Thyroid gland (tissue), 4 donors: ENCODE results near the gene ROCK2. TPM values are rescaled to one million over a fixed set of nuclear protein-coding genes. Genes with fewer than 3 reads are reported as not detected.

Experiments
- DNase-seq, 2 donors: peaks; one replicate each; pipeline ENCODE4 v3.0.0-alpha.2; 2019
- H3K27ac ChIP-seq, 3 donors: fragments of 200-600 bp; sonication (generic); 1 replicate in 2 of 3; 2 replicates in 1 of 3; pipeline ENCODE4 v1.5.1; 2016 to 2019; ENCODE audit warnings: mild to moderate bottlenecking in 1 of 3, moderate library complexity in 1 of 3
- H3K27me3 ChIP-seq: fragments of 200-600 bp; sonication (generic); one replicate; pipeline ENCODE4 v1.5.1; 2019
- H3K36me3 ChIP-seq, 2 donors: fragments of 200-600 bp; sonication (generic); one replicate each; pipeline ENCODE4 v1.5.1; 2016 to 2019
- H3K4me1 ChIP-seq, 2 donors: fragments of 200-600 bp; sonication (generic); one replicate each; pipeline ENCODE4 v1.5.1; 2017 to 2019
- H3K4me3 ChIP-seq, 3 donors: fragments of 200-600 bp; sonication (generic); replicated peaks in 1 of 3; 1 replicate in 2 of 3; 2 replicates in 1 of 3; pipeline ENCODE4 v1.5.1; 2016; ENCODE audit warnings: mild to moderate bottlenecking in 1 of 3
- H3K9me3 ChIP-seq: fragments of 200-600 bp; sonication (generic); one replicate; pipeline ENCODE4 v1.5.1; 2017
- POLR2A ChIP-seq, 2 donors: fragments of 450-650 bp; IDR thresholded peaks; one replicate each; pipeline ENCODE4 v1.6.1; 2017; ENCODE audit warnings: antibody characterized with exemption in 2 of 2, mild to moderate bottlenecking in 2 of 2, moderate library complexity in 1 of 2
- WGBS, 2 donors: methylation state at CpG; one replicate each; pipeline ENCODE4 v1.1.5; 2017; 5-methylcytosine and 5-hydroxymethylcytosine counted together
- intact Hi-C: fragments of 100-400 bp; cut with DNase I; formaldehyde crosslinking; loops from one replicate; pipeline ENCODE4 v1.15.1; 2023
- total RNA-seq, 4 donors: library from RNA; depleted of rRNA; stranded (reverse); fragments of >200 nt; gene quantifications; one replicate each; pipeline ENCODE4 v1.2.3, GENCODE V29; 2016
- TF ChIP-seq, protein P1 (sequence below), 6 experiments: fragments of 200-600 bp in 3 of 6; fragments of 450-650 bp in 3 of 6; sonication (generic) in 3 of 6; IDR thresholded peaks; one replicate each; pipeline ENCODE4 v1.5.1; 2016 to 2019; ENCODE audit warnings: antibody characterized with exemption in 6 of 6, mild to moderate bottlenecking in 2 of 6, inconsistent platforms in 1 of 6, moderate library complexity in 1 of 6

The ROCK2 gene
- total RNA-seq, 4 donors from 2014 or later = 37.3 to 47.5 (median 42.1) TPM

DNA sequence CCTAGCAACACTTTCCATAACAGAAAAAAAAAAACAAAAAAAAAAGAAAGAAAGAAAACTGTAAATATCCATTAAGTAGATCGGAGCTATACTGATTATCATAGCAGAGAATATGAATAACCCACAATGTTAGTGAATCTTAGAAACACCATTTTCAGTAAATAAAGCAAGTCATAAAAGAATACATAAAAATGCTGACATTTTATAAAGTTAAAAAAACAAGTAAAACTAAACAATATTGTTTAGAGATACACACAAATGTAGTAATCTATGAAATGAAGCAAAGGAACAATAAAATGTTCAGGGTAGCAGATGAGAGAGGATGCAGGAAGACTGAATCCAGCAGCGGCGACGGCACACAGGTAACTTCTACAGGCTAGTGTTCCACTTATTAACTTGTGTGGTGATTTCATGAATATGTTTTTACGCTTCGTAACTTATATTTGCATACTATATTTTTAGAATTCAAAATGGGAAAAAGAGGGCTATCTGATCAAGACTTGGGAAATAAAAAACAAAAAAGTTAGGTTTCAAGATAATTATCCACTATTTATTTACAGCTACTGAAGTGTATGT is 4.8 kb downstream of the ROCK2 start:
- Histone ChIP-seq H3K4me1 (peaks cover 20 to 25% of the 10 kb centered on the region in 2 donors), H3K27me3 (no peaks in the 10 kb centered on the region), H3K36me3 (no peaks in the 10 kb centered on the region), H3K4me3 (no peak overlapping the region), H3K9me3 (no peaks in the 10 kb centered on the region), H3K27ac (no peak overlapping the region)
- intact Hi-C loops = loop anchor here (10.0 kb wide), 1 partner anchor 55 kb away; no protein-coding TSS in a partner anchor
- 85 to 88% methylated on average over 6 of the region's 6 CpGs for WGBS, 2 donors
- no peak for DNase-seq
- TF ChIP-seq POLR2A (IDR thresholded peaks at IDR 0.05) = no peak
- TF ChIP-seq, protein P1, sequence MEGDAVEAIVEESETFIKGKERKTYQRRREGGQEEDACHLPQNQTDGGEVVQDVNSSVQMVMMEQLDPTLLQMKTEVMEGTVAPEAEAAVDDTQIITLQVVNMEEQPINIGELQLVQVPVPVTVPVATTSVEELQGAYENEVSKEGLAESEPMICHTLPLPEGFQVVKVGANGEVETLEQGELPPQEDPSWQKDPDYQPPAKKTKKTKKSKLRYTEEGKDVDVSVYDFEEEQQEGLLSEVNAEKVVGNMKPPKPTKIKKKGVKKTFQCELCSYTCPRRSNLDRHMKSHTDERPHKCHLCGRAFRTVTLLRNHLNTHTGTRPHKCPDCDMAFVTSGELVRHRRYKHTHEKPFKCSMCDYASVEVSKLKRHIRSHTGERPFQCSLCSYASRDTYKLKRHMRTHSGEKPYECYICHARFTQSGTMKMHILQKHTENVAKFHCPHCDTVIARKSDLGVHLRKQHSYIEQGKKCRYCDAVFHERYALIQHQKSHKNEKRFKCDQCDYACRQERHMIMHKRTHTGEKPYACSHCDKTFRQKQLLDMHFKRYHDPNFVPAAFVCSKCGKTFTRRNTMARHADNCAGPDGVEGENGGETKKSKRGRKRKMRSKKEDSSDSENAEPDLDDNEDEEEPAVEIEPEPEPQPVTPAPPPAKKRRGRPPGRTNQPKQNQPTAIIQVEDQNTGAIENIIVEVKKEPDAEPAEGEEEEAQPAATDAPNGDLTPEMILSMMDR (IDR thresholded peaks at IDR 0.05) = no peak

DNA sequence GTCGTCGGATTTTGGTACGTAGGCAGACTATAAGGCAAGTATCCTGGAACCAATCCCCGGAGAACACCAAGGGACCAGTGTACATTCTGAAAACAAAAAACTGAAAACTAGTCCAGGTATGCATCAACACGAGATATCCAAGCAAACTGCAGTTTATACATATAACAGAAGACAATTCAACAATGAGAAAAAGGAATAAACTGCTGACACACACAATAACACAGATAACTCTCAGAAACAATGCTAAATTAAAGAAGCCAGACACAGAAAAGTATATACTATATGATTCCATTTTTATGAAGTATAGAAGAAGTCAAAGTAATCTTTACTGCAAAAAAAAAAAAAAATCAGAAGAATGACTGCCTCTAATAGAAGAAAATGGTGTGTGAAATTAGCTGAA is 5.9 kb downstream of the ROCK2 start:
- no peak for DNase-seq
- Histone ChIP-seq H3K4me1 (peaks cover 23 to 25% of the 10 kb centered on the region in 2 donors), H3K4me3 (no peak overlapping the region), H3K9me3 (no peaks in the 10 kb centered on the region), H3K27me3 (no peaks in the 10 kb centered on the region), H3K27ac (no peak overlapping the region), H3K36me3 (no peaks in the 10 kb centered on the region)
- intact Hi-C loops = no loop called here
- TF ChIP-seq POLR2A (IDR thresholded peaks at IDR 0.05) = no peak
- TF ChIP-seq, protein P1 (IDR thresholded peaks at IDR 0.05) = no peak
- 92% methylated on average over 5 of the region's 5 CpGs for WGBS, 2 donors

DNA sequence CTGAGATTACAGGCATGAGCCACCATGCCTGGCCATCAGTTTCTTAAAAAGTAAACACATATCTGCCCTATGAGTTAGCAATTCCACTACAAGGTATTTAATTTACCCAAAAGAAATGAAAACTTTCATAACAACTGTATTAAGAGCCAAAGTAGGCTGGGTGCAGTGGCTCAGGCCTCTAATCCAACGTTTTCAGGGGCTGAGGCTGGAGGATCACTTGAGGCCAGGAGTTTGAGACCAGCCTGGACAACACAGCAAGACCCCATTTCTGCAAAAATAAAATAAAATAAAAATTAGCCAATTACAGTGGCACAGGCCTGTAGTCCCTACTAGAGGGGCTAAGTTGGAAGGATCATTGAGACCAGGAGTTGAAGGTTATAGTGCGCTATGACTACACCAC is 6.5 kb downstream of the ROCK2 start:
- intact Hi-C loops = no loop called here
- WGBS, 2 donors = 89 to 97% methylated on average over 2 of the region's 2 CpGs
- Histone ChIP-seq H3K36me3 (no peaks in the 10 kb centered on the region), H3K4me3 (no peak overlapping the region), H3K27ac (no peak overlapping the region), H3K9me3 (no peaks in the 10 kb centered on the region), H3K27me3 (no peaks in the 10 kb centered on the region), H3K4me1 (peaks cover 21 to 25% of the 10 kb centered on the region in 2 donors)
- no peak for DNase-seq
- TF ChIP-seq, protein P1 (IDR thresholded peaks at IDR 0.05) = no peak
- no peak for TF ChIP-seq POLR2A (IDR thresholded peaks at IDR 0.05)

DNA sequence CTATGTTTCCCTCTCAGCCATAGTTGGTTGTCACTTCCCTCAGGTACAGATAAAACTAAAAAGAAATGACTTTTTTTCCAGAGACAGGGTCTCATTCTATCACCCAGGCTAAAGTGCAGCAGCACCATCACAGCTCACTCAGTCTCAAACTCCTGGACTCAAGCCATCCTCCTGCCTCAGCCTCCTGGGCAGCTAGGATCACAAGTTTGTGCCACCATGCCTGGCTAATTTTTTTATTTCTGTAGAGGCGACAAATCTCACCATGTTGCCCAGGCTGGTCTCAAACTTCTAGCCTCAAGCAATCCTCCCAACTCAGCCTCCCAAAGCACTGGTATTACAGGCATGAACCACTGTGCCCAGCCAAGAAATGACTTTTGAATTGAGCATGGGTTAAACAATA is 8.2 kb downstream of the ROCK2 start:
- Histone ChIP-seq H3K4me1 (peaks cover 7 to 16% of the 10 kb centered on the region in 2 donors), H3K36me3 (no peaks in the 10 kb centered on the region), H3K9me3 (no peaks in the 10 kb centered on the region), H3K27me3 (no peaks in the 10 kb centered on the region), H3K27ac (no peak overlapping the region), H3K4me3 (no peak overlapping the region)
- intact Hi-C loops = no loop called here
- no peak for DNase-seq
- TF ChIP-seq POLR2A (IDR thresholded peaks at IDR 0.05) = no peak
- TF ChIP-seq, protein P1 (IDR thresholded peaks at IDR 0.05) = no peak
- WGBS, 2 donors = 95 to 100% methylated on average over 1 of the region's 1 CpG

DNA sequence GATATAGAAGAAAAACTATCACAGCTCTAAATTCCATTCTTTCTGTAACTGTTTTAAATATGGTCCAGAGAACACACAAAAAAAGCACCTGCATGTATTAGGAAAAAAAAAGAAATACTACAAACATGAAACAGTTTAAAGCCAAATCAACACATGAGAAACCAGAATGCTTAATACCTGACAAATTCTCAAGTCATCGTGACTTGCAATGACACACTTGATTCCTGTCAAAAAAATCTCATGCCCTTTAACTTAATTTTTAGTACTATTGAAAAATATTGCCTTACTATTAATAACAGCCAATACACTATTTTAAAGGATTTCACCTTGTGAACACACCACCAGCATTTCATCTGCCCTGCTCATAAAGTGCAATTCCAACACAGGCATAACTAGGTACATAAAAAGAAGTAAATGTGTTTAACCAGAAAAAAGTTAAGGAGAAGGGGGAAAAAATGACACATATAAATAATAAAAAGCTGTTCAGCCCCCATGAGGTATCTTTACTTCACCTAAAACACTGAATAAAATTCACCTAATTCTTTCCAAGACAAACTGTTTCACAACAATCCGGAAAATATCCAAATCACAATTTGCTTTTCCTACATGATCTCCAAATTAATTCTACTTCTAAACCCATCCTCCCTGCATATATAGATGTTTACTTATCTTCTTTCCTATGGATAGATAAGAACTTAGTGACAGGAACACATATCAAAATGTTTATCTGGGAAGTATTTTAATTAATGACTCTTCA is 10.8 kb downstream of the ROCK2 start:
- Histone ChIP-seq H3K9me3 (no peaks in the 10 kb centered on the region), H3K27me3 (no peaks in the 10 kb centered on the region), H3K4me1 (peaks cover 0 to 10% of the 10 kb centered on the region in 2 donors), H3K27ac (no peak overlapping the region), H3K36me3 (no peaks in the 10 kb centered on the region), H3K4me3 (no peak overlapping the region)
- WGBS, 2 donors = 91 to 93% methylated on average over 2 of the region's 2 CpGs
- DNase-seq = no peak
- TF ChIP-seq POLR2A (IDR thresholded peaks at IDR 0.05) = no peak
- TF ChIP-seq, protein P1 (IDR thresholded peaks at IDR 0.05) = no peak
- intact Hi-C loops = no loop called here
